ENCODE measurements around the gene ELK1. TPM values are rescaled to one million over a fixed set of nuclear protein-coding genes. Genes with fewer than 3 reads are reported as not detected.

Gene ELK1
- total and polyA plus RNA-seq, 2 experiments from 2014 or later = 19.2 to 39.5 TPM

DNA sequence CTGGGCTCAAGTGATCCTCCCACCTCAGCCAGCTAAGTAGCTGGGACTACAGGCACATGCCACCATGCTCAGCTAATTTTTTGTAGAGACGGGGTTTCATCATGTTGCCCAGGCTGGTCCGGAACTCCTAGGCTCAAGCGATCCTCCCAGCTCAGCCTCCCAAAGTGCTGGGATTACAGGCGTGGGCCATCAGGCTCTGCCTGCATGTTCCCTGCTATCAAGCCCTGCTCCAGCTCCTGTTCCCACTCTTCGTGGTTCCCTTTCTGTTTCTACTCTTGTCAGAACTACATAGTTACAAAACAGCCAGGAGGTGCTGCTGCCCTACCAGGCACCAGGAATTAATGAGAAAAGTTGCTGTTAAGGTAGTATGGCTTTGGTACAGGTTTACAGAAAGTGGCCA lies 59.4 kb downstream of the ELK1 start:
- TF ChIP-seq EZH2phosphoT487 (IDR thresholded peaks at IDR 0.05; ENCODE audit: unreplicated experiment) (no peak), EZH2 (IDR thresholded peaks at IDR 0.05; ENCODE audit: low read depth, unreplicated experiment) (no peak), CREB1 (CRISPR knock-in tag; IDR thresholded peaks at IDR 0.05; ENCODE audit: low read depth) (no peak), STAT1 (IDR thresholded peaks at IDR 0.05; ENCODE audit: unreplicated experiment) (no peak)
- TF ChIP-seq, protein P1, sequence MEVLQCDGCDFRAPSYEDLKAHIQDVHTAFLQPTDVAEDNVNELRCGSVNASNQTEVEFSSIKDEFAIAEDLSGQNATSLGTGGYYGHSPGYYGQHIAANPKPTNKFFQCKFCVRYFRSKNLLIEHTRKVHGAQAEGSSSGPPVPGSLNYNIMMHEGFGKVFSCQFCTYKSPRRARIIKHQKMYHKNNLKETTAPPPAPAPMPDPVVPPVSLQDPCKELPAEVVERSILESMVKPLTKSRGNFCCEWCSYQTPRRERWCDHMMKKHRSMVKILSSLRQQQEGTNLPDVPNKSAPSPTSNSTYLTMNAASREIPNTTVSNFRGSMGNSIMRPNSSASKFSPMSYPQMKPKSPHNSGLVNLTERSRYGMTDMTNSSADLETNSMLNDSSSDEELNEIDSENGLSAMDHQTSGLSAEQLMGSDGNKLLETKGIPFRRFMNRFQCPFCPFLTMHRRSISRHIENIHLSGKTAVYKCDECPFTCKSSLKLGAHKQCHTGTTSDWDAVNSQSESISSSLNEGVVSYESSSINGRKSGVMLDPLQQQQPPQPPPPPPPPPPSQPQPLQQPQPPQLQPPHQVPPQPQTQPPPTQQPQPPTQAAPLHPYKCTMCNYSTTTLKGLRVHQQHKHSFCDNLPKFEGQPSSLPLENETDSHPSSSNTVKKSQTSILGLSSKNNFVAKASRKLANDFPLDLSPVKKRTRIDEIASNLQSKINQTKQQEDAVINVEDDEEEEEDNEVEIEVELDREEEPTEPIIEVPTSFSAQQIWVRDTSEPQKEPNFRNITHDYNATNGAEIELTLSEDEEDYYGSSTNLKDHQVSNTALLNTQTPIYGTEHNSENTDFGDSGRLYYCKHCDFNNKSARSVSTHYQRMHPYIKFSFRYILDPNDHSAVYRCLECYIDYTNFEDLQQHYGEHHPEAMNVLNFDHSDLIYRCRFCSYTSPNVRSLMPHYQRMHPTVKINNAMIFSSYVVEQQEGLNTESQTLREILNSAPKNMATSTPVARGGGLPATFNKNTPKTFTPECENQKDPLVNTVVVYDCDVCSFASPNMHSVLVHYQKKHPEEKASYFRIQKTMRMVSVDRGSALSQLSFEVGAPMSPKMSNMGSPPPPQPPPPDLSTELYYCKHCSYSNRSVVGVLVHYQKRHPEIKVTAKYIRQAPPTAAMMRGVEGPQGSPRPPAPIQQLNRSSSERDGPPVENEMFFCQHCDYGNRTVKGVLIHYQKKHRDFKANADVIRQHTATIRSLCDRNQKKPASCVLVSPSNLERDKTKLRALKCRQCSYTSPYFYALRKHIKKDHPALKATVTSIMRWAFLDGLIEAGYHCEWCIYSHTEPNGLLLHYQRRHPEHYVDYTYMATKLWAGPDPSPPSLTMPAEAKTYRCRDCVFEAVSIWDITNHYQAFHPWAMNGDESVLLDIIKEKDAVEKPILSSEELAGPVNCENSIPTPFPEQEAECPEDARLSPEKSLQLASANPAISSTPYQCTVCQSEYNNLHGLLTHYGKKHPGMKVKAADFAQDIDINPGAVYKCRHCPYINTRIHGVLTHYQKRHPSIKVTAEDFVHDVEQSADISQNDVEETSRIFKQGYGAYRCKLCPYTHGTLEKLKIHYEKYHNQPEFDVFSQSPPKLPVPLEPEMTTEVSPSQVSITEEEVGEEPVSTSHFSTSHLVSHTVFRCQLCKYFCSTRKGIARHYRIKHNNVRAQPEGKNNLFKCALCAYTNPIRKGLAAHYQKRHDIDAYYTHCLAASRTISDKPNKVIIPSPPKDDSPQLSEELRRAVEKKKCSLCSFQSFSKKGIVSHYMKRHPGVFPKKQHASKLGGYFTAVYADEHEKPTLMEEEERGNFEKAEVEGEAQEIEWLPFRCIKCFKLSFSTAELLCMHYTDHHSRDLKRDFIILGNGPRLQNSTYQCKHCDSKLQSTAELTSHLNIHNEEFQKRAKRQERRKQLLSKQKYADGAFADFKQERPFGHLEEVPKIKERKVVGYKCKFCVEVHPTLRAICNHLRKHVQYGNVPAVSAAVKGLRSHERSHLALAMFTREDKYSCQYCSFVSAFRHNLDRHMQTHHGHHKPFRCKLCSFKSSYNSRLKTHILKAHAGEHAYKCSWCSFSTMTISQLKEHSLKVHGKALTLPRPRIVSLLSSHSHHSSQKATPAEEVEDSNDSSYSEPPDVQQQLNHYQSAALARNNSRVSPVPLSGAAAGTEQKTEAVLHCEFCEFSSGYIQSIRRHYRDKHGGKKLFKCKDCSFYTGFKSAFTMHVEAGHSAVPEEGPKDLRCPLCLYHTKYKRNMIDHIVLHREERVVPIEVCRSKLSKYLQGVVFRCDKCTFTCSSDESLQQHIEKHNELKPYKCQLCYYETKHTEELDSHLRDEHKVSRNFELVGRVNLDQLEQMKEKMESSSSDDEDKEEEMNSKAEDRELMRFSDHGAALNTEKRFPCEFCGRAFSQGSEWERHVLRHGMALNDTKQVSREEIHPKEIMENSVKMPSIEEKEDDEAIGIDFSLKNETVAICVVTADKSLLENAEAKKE (CRISPR knock-in tag; IDR thresholded peaks at IDR 0.05) = no peak
- TF ChIP-seq, protein P2, sequence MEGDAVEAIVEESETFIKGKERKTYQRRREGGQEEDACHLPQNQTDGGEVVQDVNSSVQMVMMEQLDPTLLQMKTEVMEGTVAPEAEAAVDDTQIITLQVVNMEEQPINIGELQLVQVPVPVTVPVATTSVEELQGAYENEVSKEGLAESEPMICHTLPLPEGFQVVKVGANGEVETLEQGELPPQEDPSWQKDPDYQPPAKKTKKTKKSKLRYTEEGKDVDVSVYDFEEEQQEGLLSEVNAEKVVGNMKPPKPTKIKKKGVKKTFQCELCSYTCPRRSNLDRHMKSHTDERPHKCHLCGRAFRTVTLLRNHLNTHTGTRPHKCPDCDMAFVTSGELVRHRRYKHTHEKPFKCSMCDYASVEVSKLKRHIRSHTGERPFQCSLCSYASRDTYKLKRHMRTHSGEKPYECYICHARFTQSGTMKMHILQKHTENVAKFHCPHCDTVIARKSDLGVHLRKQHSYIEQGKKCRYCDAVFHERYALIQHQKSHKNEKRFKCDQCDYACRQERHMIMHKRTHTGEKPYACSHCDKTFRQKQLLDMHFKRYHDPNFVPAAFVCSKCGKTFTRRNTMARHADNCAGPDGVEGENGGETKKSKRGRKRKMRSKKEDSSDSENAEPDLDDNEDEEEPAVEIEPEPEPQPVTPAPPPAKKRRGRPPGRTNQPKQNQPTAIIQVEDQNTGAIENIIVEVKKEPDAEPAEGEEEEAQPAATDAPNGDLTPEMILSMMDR (conservative IDR thresholded peaks at IDR 0.05; ENCODE audit: low read depth in 2 of 2) = no peak; a peak in 1 of 4 replicates
- Histone ChIP-seq H3F3A (replicated peaks; ENCODE audit: low read depth) (no peaks in the 10 kb centered on the region), H4K20me1 (replicated peaks; ENCODE audit: insufficient read depth) (no peaks in the 10 kb centered on the region), H3K27me3 (ENCODE audit: insufficient read depth) (no peaks in the 10 kb centered on the region), H3K4me1 (ENCODE audit: insufficient read depth) (no peaks in the 10 kb centered on the region), H3K79me2 (replicated peaks; ENCODE audit: insufficient read depth) (no peaks in the 10 kb centered on the region), H2AFZ (no peak overlapping the region), H3K4me3 (no peak overlapping the region), H3K27ac (ENCODE audit: low read depth) (no peak overlapping the region), H3K9me2 (ENCODE audit: insufficient read depth) (no peaks in the 10 kb centered on the region), H3K4me2 (no peak overlapping the region), H3K36me3 (ENCODE audit: insufficient read depth) (no peaks in the 10 kb centered on the region)
- ATAC-seq = no peak
- no peak for DNase-seq (ENCODE audit: low spot score)
- peaks cover 1% of the 10 kb centered on the region; the same call in 2 of the 3 replicates for H3K4me1 Mint-ChIP-seq
- H3K9me3 Mint-ChIP-seq = no peaks in the 10 kb centered on the region
- H3K4me3 Mint-ChIP-seq = no peak overlapping the region
- H3K27me3 Mint-ChIP-seq (ENCODE audit: insufficient read depth, low read depth, poor library complexity) = peaks cover 4% of the 10 kb centered on the region
- H3K36me3 Mint-ChIP-seq (ENCODE audit: low read depth) = peaks cover under 1% of the 10 kb centered on the region; the same call in 1 of the 3 replicates
- no peak overlapping the region for H3K27ac Mint-ChIP-seq

All from GM23338 (cell line).